GM19023 (cell line): ENCODE measurements around the gene HOXC4.
A peak's percentile ranks its signal among the peaks of the same experiment; 100 is the strongest.
"Not testable (repeated sequence)": the region's sequence is repeated elsewhere in the genome, so short reads cannot be mapped to it uniquely, and the experiment has no call there.

ENCODE experiments used
- ATAC-seq: cut with Tn5 transposase; IDR thresholded peaks from one replicate; pipeline ENCODE4 v1.9.1; 2021; ENCODE audit warnings: mild to moderate bottlenecking, moderate library complexity; ENCODE audit not compliant: unreplicated experiment

The HOXC4 gene

GRCh38 chr12:54053003-54053750, 458 bp upstream of the HOXC4 start:
- peak; percentile 75 for ATAC-seq

GRCh38 chr12:54054742-54055194, 1.1 kb downstream of the HOXC4 start:
- no peak for ATAC-seq

- ATAC-seq: no peak
These were observed 1.9 kb downstream of the HOXC4 start for GRCh38 chr12:54055552-54055951.

GRCh38 chr12:54056110-54056509, 2.5 kb downstream of the HOXC4 start:
- ATAC-seq: no peak

GRCh38 chr12:54058128-54058768, 4.6 kb downstream of the HOXC4 start:
- no peak for ATAC-seq

GRCh38 chr12:54059668-54060067, 6.0 kb downstream of the HOXC4 start:
- ATAC-seq: no peak

- no peak for ATAC-seq
These were observed 6.7 kb downstream of the HOXC4 start for GRCh38 chr12:54060174-54060974.

GRCh38 chr12:54060975-54061778, 7.5 kb downstream of the HOXC4 start:
- no peak for ATAC-seq

- no peak for ATAC-seq
These were observed 12.0 kb downstream of the HOXC4 start for GRCh38 chr12:54065677-54066076.

- ATAC-seq: no peak
These were observed 12.8 kb downstream of the HOXC4 start for GRCh38 chr12:54066408-54066807.

- no peak for ATAC-seq
These were observed 14.9 kb downstream of the HOXC4 start for GRCh38 chr12:54068418-54069070.

GRCh38 chr12:54071942-54072341, 18.3 kb downstream of the HOXC4 start:
- ATAC-seq: no peak

- no peak for ATAC-seq
These were observed 20.7 kb downstream of the HOXC4 start for GRCh38 chr12:54074308-54074707.

- ATAC-seq: no peak
These were observed 21.8 kb downstream of the HOXC4 start for GRCh38 chr12:54075409-54075808.

- no peak for ATAC-seq
These were observed 22.3 kb downstream of the HOXC4 start for GRCh38 chr12:54075974-54076373.

- not testable (repeated sequence) for ATAC-seq
These were observed 24.2 kb downstream of the HOXC4 start for GRCh38 chr12:54077843-54078242.

- ATAC-seq: not testable (repeated sequence)
These were observed 25.5 kb downstream of the HOXC4 start for GRCh38 chr12:54079115-54079514.

- ATAC-seq: not testable (repeated sequence)
These were observed 26.6 kb downstream of the HOXC4 start for GRCh38 chr12:54080008-54080924.

- not testable (repeated sequence) for ATAC-seq
These were observed 27.4 kb downstream of the HOXC4 start for GRCh38 chr12:54081053-54081514.
